GM23248 (cell line): ENCODE data around the gene LYST. TPM values are rescaled to one million over a fixed set of nuclear protein-coding genes. Genes with fewer than 3 reads are reported as not detected.

Source experiments
- DNase-seq: peaks from one replicate; pipeline ENCODE4 v3.0.0-alpha.2; 2015
- H2AFZ ChIP-seq: fragments of 200-600 bp; sonication (generic); 2 replicates; pipeline ENCODE4 v1.6.1; 2016; ENCODE audit warnings: antibody characterized with exemption
- H3F3A ChIP-seq: fragments of 200-600 bp; sonication (generic); 2 replicates; pipeline ENCODE4 v1.6.1; 2016; ENCODE audit warnings: mild to moderate bottlenecking, antibody characterized with exemption, mixed run types; ENCODE audit not compliant: insufficient read depth
- H3K27ac ChIP-seq: fragments of 200-600 bp; sonication (generic); 2 replicates; pipeline ENCODE4 v1.5.1; 2016; ENCODE audit warnings: mild to moderate bottlenecking
- H3K27me3 ChIP-seq: fragments of 200-600 bp; sonication (generic); replicated peaks from 2 replicates; pipeline ENCODE4 v1.6.1; 2016; ENCODE audit warnings: mild to moderate bottlenecking; ENCODE audit not compliant: insufficient read depth
- H3K36me3 ChIP-seq: fragments of 200-600 bp; sonication (generic); 2 replicates; pipeline ENCODE4 v1.6.1; 2016; ENCODE audit warnings: low read depth, mild to moderate bottlenecking
- H3K4me1 ChIP-seq: fragments of 200-600 bp; sonication (generic); 2 replicates; pipeline ENCODE4 v1.6.1; 2016; ENCODE audit warnings: mild to moderate bottlenecking; ENCODE audit not compliant: insufficient read depth
- H3K4me2 ChIP-seq: fragments of 200-600 bp; sonication (generic); one replicate; pipeline ENCODE4 v1.6.1; 2016; ENCODE audit warnings: mild to moderate bottlenecking; ENCODE audit not compliant: unreplicated experiment
- H3K4me3 ChIP-seq: fragments of 200-600 bp; sonication (generic); 2 replicates; pipeline ENCODE4 v1.5.1; 2016; ENCODE audit warnings: mild to moderate bottlenecking
- H3K79me2 ChIP-seq: fragments of 200-600 bp; sonication (generic); 2 replicates; pipeline ENCODE4 v1.6.1; 2016; ENCODE audit warnings: mild to moderate bottlenecking; ENCODE audit not compliant: insufficient read depth
- H3K9ac ChIP-seq: fragments of 200-600 bp; sonication (generic); 2 replicates; pipeline ENCODE4 v1.6.1; 2016; ENCODE audit warnings: mild to moderate bottlenecking
- H3K9me2 ChIP-seq: fragments of 200-600 bp; sonication (generic); 2 replicates; pipeline ENCODE4 v1.6.1; 2016; ENCODE audit warnings: mixed run types, mild to moderate bottlenecking, moderate library complexity; ENCODE audit not compliant: insufficient read depth
- H3K9me3 ChIP-seq: fragments of 200-600 bp; sonication (generic); one replicate; pipeline ENCODE4 v1.6.1; 2017; ENCODE audit warnings: low read depth
- H4K20me1 ChIP-seq: fragments of 200-600 bp; sonication (generic); 2 replicates; pipeline ENCODE4 v1.6.0; 2016; ENCODE audit not compliant: insufficient read depth
- EZH2 ChIP-seq: fragments of 200-600 bp; sonication (generic); IDR thresholded peaks from 2 replicates; pipeline ENCODE4 v1.6.1; 2018; ENCODE audit warnings: antibody characterized with exemption, mild to moderate bottlenecking; ENCODE audit not compliant: insufficient read depth, poor library complexity, severe bottlenecking
- EZH2phosphoT487 ChIP-seq: fragments of 200-600 bp; sonication (generic); IDR thresholded peaks from 2 replicates; pipeline ENCODE4 v1.6.1; 2018; ENCODE audit warnings: antibody characterized with exemption, moderate library complexity, mild to moderate bottlenecking, low read depth; ENCODE audit not compliant: insufficient read depth
- WGBS, 2 experiments: methylation state at CpG; one replicate each; pipeline ENCODE4 v1.1.6; 2015 to 2017; ENCODE audit warnings: low lambda C conversion rate in 2 of 2, low coverage in 1 of 2; ENCODE audit errors: missing lambda C conversion rate in 2 of 2; 5-methylcytosine and 5-hydroxymethylcytosine counted together
- in situ Hi-C: fragments of 300-500 bp; cut with MboI; formaldehyde crosslinking; loops from 2 replicates; pipeline ENCODE4 v1.15.0; 2020
- polyA plus RNA-seq: library from polyadenylated mRNA; unstranded; fragments of >200 nt; fragmentation: Nextera tagmentation; extraction: Ambion mirVana; gene quantifications from 2 replicates; pipeline ENCODE4 v1.2.1, GENCODE V29; 2016
- total RNA-seq: library from RNA; depleted of rRNA; stranded (reverse); fragments of >200 nt; shearing (Covaris generic); gene quantifications from 2 replicates; pipeline ENCODE4 v1.2.3, GENCODE V29; 2014

The LYST gene
- total and polyA plus RNA-seq, 2 experiments from 2014 or later = 5.1 to 9.0 TPM

DNA sequence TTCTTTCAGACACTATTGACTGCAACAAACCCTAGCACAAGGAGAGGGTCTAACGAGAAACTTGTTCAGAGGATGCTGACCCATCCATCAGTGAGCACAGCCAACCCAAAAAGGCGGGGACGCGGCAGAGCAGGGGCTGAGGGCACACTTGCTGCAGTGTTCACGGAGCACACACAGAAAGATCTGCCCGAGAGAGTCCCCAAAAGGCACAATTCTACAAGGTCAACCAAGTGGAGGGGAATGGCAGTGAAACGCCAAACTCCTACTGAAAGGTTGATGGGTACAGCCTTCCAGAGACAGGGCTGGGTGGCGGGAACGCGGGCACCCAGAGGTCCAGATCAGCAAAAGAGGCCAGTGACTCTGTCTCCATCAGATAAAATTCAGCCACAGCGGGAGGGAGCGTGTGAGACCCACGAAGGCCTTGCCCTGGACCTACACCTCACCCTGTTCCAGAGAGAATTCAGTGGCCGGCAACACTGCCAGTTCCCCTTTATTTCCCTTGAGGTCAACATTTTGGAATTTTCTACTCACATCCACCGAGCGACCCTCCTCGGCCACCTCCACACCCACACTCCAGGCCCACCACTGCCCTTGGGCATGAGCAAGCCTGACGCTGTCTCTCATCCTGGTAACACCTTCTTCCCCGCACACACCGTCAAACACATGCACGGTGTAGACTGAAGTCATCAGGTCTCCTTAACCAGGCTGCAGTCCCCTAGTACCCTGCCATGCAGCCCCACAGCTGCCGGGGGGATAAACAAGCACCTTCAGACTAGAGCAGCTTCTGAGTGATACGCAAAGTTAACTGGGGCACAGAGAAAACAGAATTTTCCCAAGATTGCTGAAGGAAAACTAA is 222.6 kb downstream of the LYST start:
- 71 to 77% methylated on average over 23 of the region's 23 CpGs for WGBS, 2 experiments
- TF ChIP-seq EZH2phosphoT487 (no peak), EZH2 (no peak)

DNA sequence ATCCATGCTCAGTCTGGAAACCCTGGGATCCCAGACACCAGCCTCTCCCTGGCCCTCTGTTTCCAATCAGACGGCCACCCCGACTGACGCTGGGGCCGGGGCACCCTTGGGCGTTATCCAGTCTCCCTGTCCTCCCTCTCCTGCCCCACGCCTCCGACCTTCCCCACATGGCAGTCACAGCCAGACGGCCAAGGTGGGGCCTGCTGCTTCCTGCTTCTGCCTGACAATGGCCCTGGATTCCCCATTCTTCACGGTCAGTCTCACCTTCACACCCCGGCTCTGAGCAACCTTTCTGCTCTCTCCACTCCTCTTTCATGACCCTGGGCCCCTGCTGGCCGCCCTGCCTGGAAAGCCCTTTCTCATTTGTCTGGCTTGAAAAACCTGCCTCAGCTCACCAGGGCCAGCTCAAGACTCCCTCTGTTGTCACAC is 223.7 kb downstream of the LYST start:
- 24 to 30% methylated on average over 11 of the region's 11 CpGs for WGBS, 2 experiments
- no peak overlapping the region for H3K9ac ChIP-seq
- H3K36me3 ChIP-seq = no peaks in the 10 kb centered on the region
- H3K4me3 ChIP-seq = no peak overlapping the region
- H2AFZ ChIP-seq = no peak overlapping the region
- no peak overlapping the region for H3K27ac ChIP-seq
- peaks cover 21% of the 10 kb centered on the region for H3K27me3 ChIP-seq
- no peaks in the 10 kb centered on the region for H3K9me3 ChIP-seq
- no peaks in the 10 kb centered on the region for H3K79me2 ChIP-seq
- in situ Hi-C loops = no loop called here
- no peak for DNase-seq
- H4K20me1 ChIP-seq = no peaks in the 10 kb centered on the region
- no peak for TF ChIP-seq EZH2
- TF ChIP-seq EZH2phosphoT487 = no peak
- H3K4me1 ChIP-seq = no peaks in the 10 kb centered on the region
- H3K4me2 ChIP-seq = no peak overlapping the region
- H3F3A ChIP-seq = no peaks in the 10 kb centered on the region
- no peaks in the 10 kb centered on the region for H3K9me2 ChIP-seq

More for the DNA sequence above, 222.6 kb downstream of the LYST start:
- Histone ChIP-seq H3K4me1 (no peaks in the 10 kb centered on the region), H3K79me2 (no peaks in the 10 kb centered on the region), H3K27me3 (peaks cover 21% of the 10 kb centered on the region), H3K9me3 (no peaks in the 10 kb centered on the region), H3K9me2 (no peaks in the 10 kb centered on the region), H3K4me2 (no peak overlapping the region), H3K9ac (no peak overlapping the region), H2AFZ (no peak overlapping the region), H4K20me1 (no peaks in the 10 kb centered on the region), H3F3A (no peaks in the 10 kb centered on the region), H3K36me3 (no peaks in the 10 kb centered on the region), H3K27ac (no peak overlapping the region), H3K4me3 (no peak overlapping the region)
- no peak for DNase-seq
- in situ Hi-C loops = no loop called here

DNA sequence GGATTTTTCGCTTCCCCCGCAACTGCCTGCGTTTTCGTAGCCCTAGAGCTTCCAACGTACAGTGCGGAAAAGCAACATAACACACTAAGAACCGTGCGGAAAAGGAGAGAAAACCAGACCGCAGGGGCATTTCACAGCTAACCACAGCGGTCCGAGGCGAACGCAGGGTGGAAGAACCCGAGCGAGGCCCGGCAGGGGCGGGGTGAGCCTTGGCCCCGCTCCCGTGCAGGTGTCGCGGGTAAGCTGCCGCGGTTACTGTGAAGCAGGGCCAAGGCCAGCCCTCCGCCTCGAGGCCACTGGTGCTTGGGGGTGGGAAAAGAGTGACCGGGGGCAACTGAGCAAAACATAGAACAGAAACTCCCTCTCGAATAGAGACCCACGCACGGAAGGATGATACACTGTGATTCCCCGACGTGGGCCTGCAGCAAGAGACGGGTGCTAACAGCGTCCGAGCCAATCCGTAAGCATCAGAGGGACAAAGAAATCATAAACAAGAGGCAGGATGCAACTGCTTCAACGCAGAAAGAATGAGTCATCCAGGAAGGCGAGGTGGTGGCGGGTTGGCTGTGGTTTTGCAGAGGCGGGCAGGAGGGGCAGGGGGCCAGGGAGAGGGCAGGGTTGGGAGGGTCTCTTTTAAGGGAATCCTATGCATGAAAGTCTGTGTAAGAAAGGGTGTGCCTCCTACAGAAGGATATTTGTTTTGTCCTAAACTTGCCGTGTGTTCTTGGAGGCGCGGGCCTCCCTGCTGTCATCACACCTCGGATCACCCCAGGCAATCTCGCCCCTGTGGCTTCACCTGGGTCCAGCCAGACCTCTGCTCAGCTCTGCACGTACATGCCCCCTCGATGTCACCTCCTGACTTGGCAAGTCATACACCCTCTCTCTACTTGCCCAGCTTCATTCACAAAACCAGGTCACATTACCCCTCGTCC is 224.4 kb downstream of the LYST start:
- in situ Hi-C loops = no loop called here
- Histone ChIP-seq H3K4me3 (no peak overlapping the region), H3K4me2 (no peak overlapping the region), H3K79me2 (no peaks in the 10 kb centered on the region), H3K4me1 (no peaks in the 10 kb centered on the region), H2AFZ (no peak overlapping the region), H4K20me1 (no peaks in the 10 kb centered on the region), H3K9me2 (no peaks in the 10 kb centered on the region), H3K36me3 (no peaks in the 10 kb centered on the region), H3K9me3 (no peaks in the 10 kb centered on the region), H3K27ac (no peak overlapping the region), H3F3A (no peaks in the 10 kb centered on the region), H3K9ac (no peak overlapping the region), H3K27me3 (peaks cover 15% of the 10 kb centered on the region)
- no peak for DNase-seq
- TF ChIP-seq EZH2phosphoT487 = no peak
- no peak for TF ChIP-seq EZH2
- 81 to 83% methylated on average over 46 to 47 of the region's 47 CpGs for WGBS, 2 experiments

DNA sequence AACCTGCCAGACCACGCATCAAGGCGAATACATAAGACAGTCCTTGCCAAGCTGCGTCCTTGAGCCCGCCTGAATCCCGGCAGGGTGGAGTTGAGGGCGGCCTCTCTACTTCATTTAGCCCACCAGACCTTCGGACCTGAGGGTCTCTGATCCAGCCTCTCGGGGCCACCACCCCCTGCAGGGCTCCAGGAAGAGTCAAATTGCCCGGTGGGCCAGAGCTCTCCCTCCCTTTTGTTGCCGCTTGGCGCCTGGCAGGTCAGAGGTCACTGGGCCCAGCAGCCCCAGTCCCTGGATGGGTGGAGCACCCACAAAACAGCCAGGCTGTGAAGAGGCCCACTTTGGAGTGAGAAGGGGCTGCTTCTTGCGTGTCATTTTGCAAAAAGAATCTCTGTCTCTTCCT is 226.1 kb downstream of the LYST start:
- TF ChIP-seq EZH2 (no peak), EZH2phosphoT487 (no peak)
- Histone ChIP-seq H3K9me2 (no peaks in the 10 kb centered on the region), H3K27ac (no peak overlapping the region), H3K36me3 (no peaks in the 10 kb centered on the region), H3K79me2 (no peaks in the 10 kb centered on the region), H3K4me1 (no peaks in the 10 kb centered on the region), H3K4me3 (no peak overlapping the region), H4K20me1 (no peaks in the 10 kb centered on the region), H3F3A (no peaks in the 10 kb centered on the region), H2AFZ (no peak overlapping the region), H3K27me3 (peaks cover 11% of the 10 kb centered on the region), H3K9ac (no peak overlapping the region), H3K9me3 (no peaks in the 10 kb centered on the region), H3K4me2 (no peak overlapping the region)
- in situ Hi-C loops = no loop called here
- DNase-seq = no peak
- 59 to 72% methylated on average over 12 of the region's 12 CpGs for WGBS, 2 experiments
